RPMI7951 (cell line): ENCODE data around the gene MAP1LC3B. TPM values are rescaled to one million over a fixed set of nuclear protein-coding genes. Genes with fewer than 3 reads are reported as not detected.
A peak's percentile ranks its signal among the peaks of the same experiment; 100 is the strongest.

Experiments
- DNase-seq: peaks from one replicate; pipeline ENCODE4 v3.0.0-alpha.2; 2012; ENCODE audit warnings: low read depth
- total RNA-seq: library from RNA; depleted of rRNA; stranded (reverse); fragments of >200 nt; shearing (Covaris generic); gene quantifications from 2 replicates; pipeline ENCODE4 v1.2.3, GENCODE V29; 2014

The MAP1LC3B gene
- total RNA-seq, 1 experiment from 2014 or later: 28.5 TPM

DNA sequence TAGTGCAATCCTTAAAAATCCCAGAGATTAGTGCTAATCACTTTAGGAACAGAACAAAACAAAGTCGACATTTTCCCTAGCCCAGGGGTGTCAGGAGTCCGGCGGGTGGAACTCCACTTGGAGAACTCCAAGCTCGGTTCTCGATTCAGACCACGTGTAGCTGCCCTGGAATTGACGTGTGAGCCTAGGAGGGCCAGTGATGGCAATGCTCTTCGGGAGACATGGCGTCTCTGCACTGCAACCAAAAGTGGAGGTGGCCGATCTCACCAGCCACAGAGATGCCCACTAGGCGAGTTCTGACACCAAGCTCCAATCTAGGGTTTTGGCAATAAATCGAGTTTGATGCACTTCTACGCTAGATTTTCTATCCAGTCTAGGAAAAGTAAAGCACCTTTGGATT lies 17.6 kb downstream of the MAP1LC3B start:
- no peak for DNase-seq

DNA sequence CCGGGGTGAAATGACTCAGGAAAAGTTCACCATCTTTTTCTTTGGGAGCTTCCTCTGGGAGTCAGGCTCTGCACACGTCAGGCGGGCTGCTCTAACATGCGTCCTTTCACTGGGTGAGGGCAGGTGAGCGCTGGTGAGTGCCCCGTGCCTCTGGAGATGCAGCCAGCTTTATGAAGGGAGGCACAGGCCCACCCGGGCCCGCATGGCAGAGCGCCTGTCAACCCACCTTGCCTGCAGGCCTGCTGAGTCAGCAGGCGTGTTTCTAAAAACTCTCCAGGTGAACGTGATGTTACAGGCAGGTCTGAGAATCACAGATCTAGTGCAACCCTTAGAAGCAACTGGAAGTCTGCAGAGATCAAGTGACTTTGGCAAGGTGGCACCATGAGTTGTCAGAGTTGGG lies 18.4 kb downstream of the MAP1LC3B start:
- no peak for DNase-seq

DNA sequence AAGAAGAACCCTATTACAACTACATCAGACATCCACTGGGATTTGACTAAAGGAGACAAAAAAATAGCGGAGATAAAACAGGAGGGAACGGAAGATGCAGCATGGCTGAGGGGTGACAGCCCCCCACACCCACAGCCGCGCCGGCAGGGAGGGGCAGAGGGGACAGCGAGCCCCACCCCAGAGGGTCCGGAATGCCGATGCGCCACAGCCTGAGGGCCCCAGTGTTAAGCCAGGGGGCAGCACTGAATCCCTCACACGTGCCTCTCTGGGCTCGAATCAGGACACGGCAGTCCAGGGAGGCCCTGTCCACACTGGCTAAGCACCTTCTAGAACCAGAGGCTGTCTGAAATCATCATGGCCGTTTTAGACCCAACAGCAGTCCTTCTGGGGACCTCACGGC lies 18.8 kb downstream of the MAP1LC3B start:
- no peak for DNase-seq

DNA sequence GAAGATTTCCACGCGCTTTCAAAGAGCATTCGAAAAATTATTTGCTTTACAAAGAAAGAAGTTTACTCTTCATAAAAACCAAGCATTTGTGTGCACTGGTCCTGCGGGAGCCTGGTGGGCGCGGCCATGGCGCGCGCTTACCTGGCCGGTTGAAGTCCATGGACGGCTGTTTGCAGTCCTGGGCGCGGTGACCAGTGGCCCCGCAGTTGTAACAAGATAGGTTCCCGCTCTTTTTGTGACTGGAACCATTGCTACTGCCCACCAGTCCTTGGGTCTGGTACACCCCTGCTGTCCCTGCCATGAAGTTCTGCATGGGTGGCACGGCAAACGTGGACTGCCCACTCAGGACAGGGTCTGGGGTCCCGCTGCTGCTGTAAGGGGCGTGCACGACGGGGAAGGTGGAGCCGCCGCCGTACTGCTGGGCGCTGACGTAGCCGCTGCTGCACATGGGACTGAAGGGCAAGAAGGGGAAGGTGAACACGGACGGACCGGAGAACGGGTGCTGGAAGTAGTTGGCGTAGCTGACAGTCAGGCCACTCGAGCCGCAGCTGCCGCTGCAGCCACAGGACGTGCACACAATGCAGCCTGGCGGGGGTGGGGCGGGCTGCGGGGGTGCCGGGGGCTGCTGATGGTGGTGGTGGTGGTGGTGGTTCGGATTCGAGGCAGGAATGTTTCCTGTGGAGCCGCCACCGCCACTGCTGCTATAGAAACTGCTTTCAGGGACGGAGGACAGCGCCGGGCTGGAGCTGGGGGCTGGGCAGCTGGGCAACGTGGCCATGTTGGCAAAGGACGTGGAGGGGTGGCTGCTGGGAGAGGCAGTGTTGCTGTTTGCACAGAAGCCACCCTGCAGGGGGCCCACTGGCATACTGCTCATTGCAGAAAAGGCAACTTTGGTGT lies 19.5 kb downstream of the MAP1LC3B start:
- no peak for DNase-seq

DNA sequence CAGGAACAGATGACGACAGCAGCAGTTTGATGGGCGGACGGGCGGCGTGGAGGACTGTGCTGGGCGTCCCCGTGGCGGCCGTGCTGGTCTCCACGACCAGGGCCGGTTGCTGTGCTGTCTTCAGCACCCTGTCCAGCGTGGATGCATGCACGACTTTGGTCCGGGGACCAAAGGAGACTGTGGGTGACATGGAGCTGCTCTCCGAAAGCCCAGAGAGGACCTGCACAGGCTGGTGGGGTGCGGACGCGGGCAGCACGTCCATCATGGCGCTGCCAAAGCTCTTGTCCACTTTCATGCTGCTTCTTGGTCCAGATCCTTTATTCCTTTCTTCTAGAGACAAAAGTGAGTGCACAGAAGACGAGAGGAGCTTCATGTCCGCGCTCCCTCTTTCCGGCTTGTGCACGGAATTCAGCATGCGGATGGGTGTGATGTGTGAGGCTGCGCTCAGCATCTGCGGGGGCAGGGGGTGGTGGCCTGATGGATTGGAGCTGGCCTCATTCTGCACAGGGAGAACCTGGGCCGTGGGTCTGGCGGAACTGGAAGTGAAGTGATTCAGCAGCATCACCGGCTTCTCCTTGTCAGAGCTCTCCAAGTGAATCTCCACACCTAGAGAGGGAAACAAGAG lies 20.3 kb downstream of the MAP1LC3B start:
- DNase-seq: no peak

DNA sequence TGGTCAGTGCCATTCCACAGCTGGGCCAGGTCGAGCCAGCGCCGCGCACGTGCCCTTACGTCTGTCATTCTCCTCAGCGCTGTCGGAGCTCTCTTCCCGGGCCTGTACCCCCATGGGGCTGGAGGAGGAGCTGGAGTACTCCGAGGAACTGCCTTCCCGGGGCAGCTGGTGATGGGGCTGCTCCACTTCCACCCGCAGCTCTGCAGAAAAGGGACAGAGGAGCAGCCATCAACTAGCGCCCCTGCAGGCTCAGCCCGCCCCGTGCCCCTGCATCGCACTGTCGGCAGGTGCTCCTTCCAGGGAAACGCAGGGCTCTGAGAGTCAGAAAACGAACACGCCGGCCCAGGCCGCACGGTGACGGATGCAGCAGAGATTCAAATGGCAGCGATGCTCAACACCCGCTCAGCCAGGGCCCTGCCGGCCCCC lies 20.9 kb downstream of the MAP1LC3B start:
- DNase-seq: no peak

DNA sequence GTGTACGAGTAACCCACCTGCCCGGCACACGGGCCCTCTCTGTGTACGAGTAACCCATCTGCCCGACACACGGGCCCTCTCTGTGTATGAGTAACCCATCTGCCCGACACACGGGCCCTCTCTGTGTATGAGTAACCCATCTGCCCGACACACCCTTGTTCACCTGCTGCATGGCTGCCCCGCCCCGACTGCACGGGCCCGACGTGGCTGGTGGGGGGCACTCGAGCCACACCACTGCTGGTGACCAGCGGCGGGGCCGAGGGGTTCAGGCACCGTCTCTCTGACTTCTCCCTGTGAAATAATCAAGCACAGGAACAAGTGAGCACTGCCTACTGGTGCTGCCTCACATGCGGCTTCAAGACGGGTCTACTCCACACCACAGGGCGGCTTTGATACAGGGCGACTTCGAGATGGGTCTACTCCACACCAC lies 22.1 kb downstream of the MAP1LC3B start:
- no peak for DNase-seq

DNA sequence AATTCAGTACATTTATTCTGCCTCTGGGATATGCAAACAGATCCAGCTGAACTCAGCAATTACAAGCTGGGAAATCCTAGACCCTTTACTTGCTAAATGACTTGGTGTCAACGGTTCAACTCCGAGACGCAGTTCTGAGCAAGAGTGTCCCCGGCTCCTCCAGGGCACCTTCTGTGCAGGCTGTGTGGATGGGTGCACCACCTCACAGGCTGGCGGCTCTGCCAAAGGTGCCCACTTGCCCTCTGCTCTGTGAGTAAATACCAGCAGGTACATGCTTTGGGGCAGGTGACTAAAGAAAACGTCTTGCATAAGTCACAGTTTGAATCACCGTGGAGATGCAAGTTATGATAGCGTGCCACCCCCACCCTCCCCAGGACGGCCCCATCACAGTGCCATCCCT lies 23.3 kb downstream of the MAP1LC3B start:
- DNase-seq: no peak

DNA sequence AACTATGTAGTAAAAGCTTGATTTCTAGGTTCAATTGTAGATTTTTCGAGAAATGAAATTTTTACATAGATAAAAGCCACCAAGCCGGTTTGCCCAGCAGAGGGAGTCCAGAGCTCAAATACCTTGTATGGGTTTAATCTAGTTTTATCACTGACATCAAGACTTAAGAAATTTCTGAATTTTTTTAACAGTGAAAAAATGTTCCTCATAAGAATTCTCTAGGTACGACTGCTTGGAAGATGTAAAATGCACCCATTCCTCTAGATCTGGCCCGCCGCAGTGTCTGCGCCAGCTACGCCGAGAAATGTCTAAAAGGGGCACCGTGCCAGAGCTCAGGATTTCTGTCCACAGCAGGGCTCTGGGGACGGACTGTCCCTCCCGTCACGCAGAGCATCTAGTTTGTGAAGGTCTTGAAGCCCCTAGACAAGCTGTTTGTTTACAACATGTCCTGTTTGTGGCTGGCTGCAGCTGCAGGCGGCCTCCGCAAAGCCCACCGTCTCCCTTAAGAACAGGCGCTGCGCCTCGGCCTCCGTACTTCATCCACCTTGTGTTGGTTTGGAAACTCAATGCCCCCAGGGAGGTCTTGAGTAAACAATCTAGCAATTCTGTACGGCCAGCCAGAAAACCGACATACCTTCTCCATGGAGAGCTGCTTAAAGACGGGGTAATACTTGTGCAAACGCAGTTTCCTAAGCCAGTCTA lies 24.8 kb downstream of the MAP1LC3B start:
- DNase-seq: peak; percentile 59

DNA sequence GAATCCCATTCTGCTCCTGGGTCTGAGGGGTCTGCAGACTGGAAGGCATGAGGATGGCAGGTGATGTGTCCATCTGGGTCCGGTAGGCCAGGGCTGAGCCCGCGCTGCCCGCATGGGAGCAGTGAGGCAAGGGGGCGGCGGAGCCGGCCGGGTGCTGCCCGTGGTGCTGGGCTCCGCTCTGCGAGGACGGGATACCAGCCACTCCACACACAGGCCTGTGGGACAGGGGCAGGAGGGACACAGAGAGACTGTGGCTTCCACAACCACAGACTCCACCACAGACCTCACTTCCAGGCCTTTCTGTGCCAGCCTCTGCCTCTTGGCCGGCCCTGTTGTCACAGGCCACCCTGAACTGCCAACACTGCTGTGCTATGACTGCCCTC lies 25.4 kb downstream of the MAP1LC3B start:
- no peak for DNase-seq

DNA sequence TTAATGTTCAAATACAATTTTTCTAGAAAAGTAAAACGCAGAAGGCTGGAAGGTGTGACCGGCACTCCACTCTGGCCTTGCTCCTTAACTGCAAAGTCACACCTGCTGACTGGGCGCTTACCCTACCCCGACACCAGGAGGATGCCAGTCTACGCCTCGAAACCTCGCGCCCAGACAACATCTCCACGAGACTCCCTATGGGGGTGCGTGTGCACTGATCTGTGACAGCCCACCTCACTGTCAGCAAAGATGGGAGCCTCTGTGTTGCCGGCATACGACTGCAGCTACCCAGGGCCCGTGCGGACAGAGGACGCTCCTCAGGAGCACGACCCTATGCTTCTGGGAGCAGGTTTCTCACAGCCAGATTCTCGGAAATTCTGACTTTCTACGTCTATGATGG lies 26.1 kb downstream of the MAP1LC3B start:
- DNase-seq: no peak

DNA sequence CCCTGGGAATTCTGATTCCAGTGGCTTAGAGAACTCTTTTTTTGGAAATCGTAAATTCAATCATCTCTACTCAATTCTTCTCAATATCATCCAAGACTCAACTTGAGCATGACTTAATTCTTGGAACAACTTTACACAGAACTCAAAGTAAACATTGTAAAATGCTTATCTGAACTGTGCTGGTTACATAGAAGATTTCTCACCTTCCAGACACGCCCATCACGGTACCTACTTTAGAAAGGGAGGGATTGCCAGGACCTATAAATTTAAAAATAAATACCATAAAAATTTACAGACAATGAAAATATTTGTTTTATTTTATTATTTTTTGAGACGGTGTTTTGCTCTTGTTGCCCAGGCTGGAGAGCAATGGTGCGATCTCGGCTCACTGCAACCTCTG lies 26.5 kb downstream of the MAP1LC3B start:
- DNase-seq: no peak

DNA sequence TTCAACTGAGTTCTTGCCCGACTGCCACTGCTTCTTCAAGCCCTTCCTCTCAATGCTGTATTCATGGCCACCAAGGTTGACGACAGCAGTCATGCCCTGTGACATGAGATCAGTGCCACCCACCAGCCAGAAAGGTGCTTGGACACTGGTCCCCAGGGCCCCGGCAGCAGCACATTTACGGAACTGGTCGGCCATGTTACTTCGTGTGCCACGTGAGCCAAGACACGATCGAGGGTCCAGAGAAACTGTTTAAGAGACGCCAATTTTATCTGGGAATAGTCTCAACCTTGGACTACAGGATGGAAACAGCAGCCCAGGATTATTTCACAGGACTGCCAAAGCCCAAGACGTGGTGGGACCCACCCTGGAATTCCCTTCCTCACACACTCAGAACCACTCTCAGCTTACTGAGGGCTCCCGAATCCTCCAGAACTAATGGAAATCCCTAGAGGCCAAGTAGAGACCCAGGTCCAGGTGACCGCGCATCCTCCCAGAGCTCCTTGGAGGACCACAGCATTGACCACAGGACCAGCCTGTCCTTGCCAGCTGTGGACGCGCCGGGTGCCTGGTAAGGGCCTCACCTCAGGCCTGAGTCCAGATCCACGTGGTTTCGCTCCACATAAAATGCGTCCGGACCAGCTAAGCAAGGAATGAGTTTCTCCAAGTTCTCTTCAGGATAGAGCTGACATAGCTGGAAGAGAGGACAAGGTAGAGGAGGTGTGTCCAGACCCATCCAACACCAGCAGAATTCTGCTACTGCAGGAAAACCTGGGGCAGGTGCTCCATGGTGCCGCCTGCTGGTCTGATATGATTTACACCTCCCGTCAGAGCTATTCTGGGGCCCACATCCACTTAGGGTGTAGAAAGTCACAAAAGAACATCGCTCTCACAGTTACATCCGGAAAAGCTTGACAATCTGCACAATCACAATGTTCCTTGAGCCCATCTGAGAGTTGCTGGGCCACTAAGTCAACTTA lies 28.2 kb downstream of the MAP1LC3B start:
- DNase-seq: no peak

DNA sequence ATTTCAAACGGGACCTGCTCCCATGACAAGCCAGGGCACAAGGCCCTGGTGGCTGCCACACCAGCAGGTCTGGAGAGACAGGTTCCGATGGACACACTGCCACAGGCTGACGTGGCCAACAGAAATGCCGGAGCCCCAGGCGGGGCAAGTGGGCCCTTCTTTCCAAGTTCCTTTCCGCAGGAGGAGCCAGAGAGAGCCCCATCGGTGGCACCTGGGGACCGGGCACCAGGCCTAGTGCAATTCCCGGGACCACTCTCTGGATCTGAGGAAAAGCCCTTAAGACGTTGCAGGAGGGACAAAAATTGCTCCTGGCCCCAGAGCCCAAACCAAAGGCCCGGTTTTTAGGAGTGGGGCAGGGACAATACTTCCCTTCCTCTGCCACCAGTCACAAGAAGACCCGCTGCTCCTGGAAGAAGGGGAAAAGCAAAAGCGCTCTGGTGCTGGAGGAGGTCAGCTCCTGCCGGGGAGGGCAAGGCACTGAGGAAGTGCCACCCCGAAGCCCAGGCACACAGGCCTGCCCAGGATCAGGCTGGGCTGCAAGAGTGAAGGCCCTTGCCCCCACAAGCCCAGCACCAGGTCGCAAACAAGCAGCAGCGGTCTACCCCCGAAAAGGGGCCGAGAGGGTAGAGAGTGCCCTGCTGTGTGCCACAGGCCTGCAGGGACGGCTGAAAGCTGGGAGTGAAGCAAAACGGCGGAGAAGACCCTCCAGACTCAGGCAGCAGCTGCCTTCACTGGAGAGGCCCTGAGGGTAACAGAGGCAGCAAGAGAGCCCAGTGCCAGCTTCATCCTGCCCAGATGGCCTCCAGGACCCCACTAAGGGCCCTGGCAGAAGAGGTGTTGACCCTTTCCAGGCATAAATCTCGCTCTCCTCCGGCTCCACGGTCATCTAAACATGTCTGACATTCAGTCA lies 29.1 kb downstream of the MAP1LC3B start:
- DNase-seq: no peak

DNA sequence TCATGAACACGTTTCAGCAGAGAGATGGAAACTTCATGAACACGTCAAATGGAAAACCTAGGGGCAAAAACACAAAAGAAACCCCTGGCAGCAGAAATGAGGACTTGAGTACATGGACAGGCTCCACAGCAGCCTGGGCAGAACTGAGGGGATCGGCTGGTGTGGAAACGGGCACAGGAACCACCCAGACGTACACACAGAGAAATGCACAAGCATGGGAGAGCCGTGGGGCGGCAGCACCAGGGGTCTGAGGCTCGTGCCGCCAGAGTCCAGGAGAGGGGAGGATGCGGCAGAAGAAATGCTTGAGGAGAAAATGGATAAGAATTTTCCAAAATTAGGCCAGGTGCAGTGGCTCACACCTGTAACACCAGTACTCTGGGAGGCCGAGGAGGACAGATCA lies 30.0 kb downstream of the MAP1LC3B start:
- DNase-seq: no peak

DNA sequence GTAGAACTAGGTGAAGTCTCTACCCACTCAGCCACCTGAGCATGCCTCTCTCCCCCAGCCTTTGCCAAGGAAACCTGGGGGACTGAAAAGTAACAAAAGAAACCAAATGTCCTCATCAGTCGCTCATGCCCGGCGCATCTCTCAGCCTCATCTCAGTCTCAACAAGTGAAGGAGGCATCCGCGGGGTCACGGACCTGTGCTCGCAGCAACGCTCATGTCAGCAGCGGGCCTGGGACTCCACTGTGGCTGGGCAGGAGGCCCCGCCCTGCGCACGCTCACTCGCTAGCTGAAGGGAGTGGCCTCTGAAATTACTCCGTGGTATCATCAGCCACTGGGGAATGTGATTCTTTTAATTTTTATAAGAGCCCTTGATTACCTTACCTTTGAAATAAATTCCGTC lies 31.3 kb downstream of the MAP1LC3B start:
- DNase-seq: no peak

DNA sequence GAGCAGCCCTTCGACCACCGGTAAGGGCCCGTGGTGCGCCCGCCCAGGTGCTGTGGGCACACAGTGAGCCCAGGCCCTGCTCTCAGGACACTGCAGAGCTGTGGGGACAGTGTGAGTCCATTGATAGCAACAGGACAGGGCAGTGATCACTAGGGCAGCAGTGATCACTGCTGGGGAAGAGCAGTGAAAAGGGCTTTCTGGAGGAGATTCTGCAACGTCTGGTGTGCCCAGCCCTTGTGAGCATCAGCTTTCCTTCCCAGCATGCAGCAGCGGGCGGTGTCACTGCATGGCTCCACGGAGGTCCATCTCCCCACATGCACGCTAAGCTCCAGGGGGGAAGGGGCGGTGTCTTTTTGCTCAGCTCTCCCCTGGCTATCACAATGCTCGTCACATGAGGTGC lies 32.1 kb downstream of the MAP1LC3B start:
- DNase-seq: no peak

DNA sequence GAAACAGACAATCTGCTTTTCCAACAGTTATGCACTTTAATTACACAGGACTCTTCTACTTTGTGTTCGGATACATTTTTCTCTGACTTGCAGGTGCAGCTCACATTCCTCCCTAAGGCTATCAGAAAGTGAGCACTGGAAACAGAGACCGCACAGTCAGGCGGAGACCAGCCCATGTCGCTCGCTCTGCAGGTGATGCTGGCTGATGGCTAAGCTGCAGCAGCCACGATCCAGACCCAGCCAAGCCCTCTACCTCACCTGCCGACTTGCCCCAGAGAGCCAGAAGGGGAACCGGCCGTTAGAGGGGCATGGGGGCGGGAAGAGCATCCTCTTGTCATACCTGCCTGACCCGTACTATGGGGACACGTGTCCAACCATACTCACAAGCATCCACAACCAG lies 33.8 kb downstream of the MAP1LC3B start:
- no peak for DNase-seq

DNA sequence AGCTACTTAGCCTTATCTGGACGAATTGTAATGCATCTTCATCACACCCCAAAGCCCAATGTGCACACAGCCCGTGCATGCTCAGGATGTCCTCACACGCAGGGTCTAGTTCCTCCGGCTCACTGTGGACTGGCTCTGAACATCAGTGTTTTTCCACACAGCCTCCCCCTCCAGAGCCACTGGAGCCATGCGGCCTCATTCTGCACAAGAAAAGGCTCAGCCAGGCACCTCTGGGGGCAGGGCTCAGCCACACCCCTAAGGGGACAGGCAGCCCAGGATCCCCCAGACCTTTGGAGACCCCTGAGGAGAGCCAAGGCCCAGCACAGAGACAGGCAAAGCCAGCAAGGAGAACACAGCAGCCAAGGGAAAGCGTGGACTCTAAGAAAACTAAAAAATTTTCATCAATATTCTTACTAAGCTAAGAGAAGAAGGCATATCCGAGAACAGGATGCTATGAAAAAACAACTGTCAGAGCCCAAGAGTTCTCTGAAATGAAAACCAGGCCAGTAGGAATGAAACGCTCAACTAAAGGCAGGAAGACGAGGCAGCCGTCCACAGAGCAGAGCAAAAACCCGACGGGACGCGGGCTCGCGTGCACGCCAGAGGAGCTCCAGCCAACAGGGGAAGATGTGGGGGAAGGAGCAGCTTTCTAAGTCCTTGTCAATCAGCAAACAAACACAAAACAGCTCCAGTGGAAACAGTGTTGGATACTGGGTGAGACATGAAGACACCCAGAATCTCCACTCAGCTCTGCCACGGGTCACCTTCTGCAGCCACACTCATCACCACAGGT lies 34.5 kb downstream of the MAP1LC3B start:
- no peak for DNase-seq

DNA sequence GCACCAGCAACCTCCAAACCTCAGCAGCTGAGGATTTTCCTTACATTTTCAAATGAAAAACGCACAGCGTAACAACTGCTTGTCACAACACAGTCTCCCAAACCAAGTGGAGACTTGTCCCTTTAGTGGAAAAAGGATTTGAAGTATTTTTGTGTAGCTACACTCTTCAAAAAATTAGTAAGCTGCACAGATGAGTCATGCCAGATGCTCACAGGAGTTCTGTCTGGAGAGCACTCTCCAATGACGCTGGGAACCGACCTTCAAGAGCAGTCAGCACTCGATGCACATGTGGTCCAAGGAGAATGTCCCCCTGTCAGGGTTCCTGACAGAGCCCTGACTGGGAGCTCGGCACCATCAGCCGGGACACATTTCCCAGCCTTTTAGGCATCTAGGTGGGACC lies 39.8 kb downstream of the MAP1LC3B start:
- DNase-seq: peak; percentile 85
